Psoas muscle (tissue), 8 donors: Measurements from ENCODE around the gene TMA7B. TPM values are rescaled to one million over a fixed set of nuclear protein-coding genes. Genes with fewer than 3 reads are reported as not detected.

Source experiments
- ATAC-seq, 4 donors: fragments of 200-7000 bp; cut with Tn5 transposase; one replicate each; pipeline ENCODE4 v1.9.1; 2020; ENCODE audit warnings: moderate library complexity in 3 of 4, mild to moderate bottlenecking in 2 of 4
- DNase-seq, 2 donors: peaks; one replicate each; pipeline ENCODE4 v3.0.0-alpha.2; 2020
- H3K27ac ChIP-seq: fragments of 200-600 bp; one replicate; pipeline ENCODE4 v1.8.0; 2022
- H3K27me3 ChIP-seq, 3 donors: fragments of 200-600 bp in 1 of 3; one replicate each; pipeline versions ENCODE4 v1.6.1 to v1.8.0; 2013 to 2022; ENCODE audit warnings: low read length in 2 of 3, mild to moderate bottlenecking in 2 of 3, moderate library complexity in 1 of 3; ENCODE audit not compliant: insufficient read depth in 3 of 3
- H3K36me3 ChIP-seq, 2 donors: fragments of 200-600 bp in 1 of 2; one replicate each; pipeline versions ENCODE4 v1.6.1 to v1.8.0; 2013 to 2022; ENCODE audit warnings: low read depth in 1 of 2, mild to moderate bottlenecking in 1 of 2, moderate library complexity in 1 of 2; ENCODE audit not compliant: insufficient read depth in 1 of 2
- H3K4me1 ChIP-seq: fragments of 200-600 bp; one replicate; pipeline ENCODE4 v1.8.0; 2022
- H3K4me3 ChIP-seq: fragments of 200-600 bp; one replicate; pipeline ENCODE4 v1.8.0; 2022; ENCODE audit warnings: mild to moderate bottlenecking
- H3K9me3 ChIP-seq: fragments of 200-600 bp; one replicate; pipeline ENCODE4 v1.8.0; 2022
- WGBS, 3 donors: extraction: QIAGEN DNeasy Blood & Tissue Kit; methylation state at CpG; one replicate each; pipeline versions ENCODE4 v1.1.6 to v1.1.7; 2013; 5-methylcytosine and 5-hydroxymethylcytosine counted together
- intact Hi-C, 2 donors: fragments of 100-400 bp; cut with DNase I; formaldehyde crosslinking; loops; one replicate each; pipeline versions ENCODE4 v1.11.0 to v1.14.2; 2022
- polyA plus RNA-seq, 3 donors: library from polyadenylated mRNA; stranded (reverse); fragments of 200-250 nt; gene quantifications; one replicate each; pipeline ENCODE4 v1.2.3, GENCODE V29; 2013
- total RNA-seq, 4 donors: library from RNA; stranded (reverse); fragmentation: NEBNext Ultra II Directional in 2 of 4; extraction: Animal tissue kit (Norgen Biotek cat#: 25700) in 2 of 4; gene quantifications; one replicate each; pipeline versions ENCODE4 v1.2.1 to v1.2.4, GENCODE V29; 2021 to 2023
- TF ChIP-seq, protein P1 (sequence below): fragments of 200-600 bp; IDR thresholded peaks from one replicate; pipeline ENCODE4 v1.8.0; 2022; ENCODE audit warnings: antibody characterized with exemption
- donor health status: healthy with polysubstance abuse.
- donor health status: DM: no; HTN: no; CAD: no; lungs with moderate emphysema.
- donor health status: Bipolar disorder and iron deficiency.
- donor health status: healthy.
- donor health status: DM: yes; HTN: yes; CAD: no.
- donor health status: DM: no; HTN: no; CAD: no.
- donor health status: DM: no; HTN: no; CAD: no.
- donor health status: DM: yes; HTN: yes; CAD: no.

Gene TMA7B
- total and polyA plus RNA-seq, 7 donors: not detected

DNA sequence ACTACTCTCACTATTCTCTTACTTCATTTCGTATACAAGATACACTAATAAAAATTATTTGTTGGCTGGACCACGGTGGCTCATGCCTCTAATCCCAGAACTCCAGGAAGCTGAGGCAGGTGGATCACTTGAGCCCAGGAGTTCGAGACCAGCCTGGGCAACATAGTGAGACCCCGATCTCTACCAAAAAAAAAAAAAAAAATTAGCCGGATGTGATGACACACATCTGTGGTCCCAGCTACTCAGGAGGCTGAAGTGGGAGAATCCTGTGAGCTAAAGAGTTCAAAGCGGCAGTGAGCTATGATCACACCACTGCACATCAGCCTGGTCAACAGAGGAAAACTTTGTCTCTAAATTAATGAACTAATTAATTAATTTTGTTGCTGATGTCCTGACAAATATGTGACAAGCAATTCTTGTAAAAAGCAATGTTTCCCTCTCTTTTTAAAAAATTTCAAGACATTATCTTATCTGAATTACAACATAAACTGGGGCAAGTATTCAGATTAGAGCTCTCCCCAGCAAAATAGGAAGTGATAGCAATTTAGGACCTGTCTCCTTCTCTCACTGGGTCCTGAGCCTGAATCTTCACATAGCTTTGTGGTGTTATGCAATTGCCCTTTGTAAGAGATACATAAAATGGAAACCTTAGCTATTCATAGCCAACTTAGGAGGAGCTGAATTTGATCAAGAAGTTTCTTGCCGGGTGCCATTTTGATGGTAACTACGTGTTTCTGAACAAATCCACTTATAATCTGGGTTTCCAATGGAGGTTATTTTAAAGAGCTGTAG lies 17.6 kb upstream of the TMA7B start:
- H3K4me3 ChIP-seq: no peak overlapping the region
- H3K36me3 ChIP-seq: no peaks in the 10 kb centered on the region
- H3K9me3 ChIP-seq: no peaks in the 10 kb centered on the region
- H3K27me3 ChIP-seq: peaks cover 0 to 12% (median 0%) of the 10 kb centered on the region in 3 donors
- ATAC-seq (no peak), DNase-seq (no peak)
- H3K27ac ChIP-seq: no peak overlapping the region
- 80 to 84% (median 80%) methylated on average over 8 of the region's 8 CpGs for WGBS, 3 donors
- intact Hi-C loops: no loop called here
- TF ChIP-seq, protein P1, sequence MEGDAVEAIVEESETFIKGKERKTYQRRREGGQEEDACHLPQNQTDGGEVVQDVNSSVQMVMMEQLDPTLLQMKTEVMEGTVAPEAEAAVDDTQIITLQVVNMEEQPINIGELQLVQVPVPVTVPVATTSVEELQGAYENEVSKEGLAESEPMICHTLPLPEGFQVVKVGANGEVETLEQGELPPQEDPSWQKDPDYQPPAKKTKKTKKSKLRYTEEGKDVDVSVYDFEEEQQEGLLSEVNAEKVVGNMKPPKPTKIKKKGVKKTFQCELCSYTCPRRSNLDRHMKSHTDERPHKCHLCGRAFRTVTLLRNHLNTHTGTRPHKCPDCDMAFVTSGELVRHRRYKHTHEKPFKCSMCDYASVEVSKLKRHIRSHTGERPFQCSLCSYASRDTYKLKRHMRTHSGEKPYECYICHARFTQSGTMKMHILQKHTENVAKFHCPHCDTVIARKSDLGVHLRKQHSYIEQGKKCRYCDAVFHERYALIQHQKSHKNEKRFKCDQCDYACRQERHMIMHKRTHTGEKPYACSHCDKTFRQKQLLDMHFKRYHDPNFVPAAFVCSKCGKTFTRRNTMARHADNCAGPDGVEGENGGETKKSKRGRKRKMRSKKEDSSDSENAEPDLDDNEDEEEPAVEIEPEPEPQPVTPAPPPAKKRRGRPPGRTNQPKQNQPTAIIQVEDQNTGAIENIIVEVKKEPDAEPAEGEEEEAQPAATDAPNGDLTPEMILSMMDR: no peak
- no peaks in the 10 kb centered on the region for H3K4me1 ChIP-seq

GRCh38 chr22:39943337-39943736 lies 16.9 kb upstream of the TMA7B start:
- TF ChIP-seq, protein P1: no peak
- H3K4me3 ChIP-seq: no peak overlapping the region
- no peaks in the 10 kb centered on the region for H3K4me1 ChIP-seq
- WGBS, 3 donors: 68 to 79% (median 74%) methylated on average over 5 of the region's 5 CpGs
- H3K27ac ChIP-seq: no peak overlapping the region
- ATAC-seq: no peak
- intact Hi-C loops: no loop called here
- DNase-seq: no peak
- peaks cover 0 to 6% (median 0%) of the 10 kb centered on the region in 3 donors for H3K27me3 ChIP-seq
- no peaks in the 10 kb centered on the region for H3K9me3 ChIP-seq
- no peaks in the 10 kb centered on the region for H3K36me3 ChIP-seq

GRCh38 chr22:39943953-39944872 lies 16.0 kb upstream of the TMA7B start:
- no peaks in the 10 kb centered on the region for H3K4me1 ChIP-seq
- ATAC-seq: no peak
- TF ChIP-seq, protein P1: no peak
- no peaks in the 10 kb centered on the region for H3K9me3 ChIP-seq
- no peaks in the 10 kb centered on the region for H3K27me3 ChIP-seq
- WGBS, 3 donors: 82 to 83% (median 82%) methylated on average over 11 of the region's 11 CpGs
- no peak for DNase-seq
- intact Hi-C loops: no loop called here
- no peak overlapping the region for H3K27ac ChIP-seq
- no peak overlapping the region for H3K4me3 ChIP-seq
- H3K36me3 ChIP-seq: no peaks in the 10 kb centered on the region

DNA sequence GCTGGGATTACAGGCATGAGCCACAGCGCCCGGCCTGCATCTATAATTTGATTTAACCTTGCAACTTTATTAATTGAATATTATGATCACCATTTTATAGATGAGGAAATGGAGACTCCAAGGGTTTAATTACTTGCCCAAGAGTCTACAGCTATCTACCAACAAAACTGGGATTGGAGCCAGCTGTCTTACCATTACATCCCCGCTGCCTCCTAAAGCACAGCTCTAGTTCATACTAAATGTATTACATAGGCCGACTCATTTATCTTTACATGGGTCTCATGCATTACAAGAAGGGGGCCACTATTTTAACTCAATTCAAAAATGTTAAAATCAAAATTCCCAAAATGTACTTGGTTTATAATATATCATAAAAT lies 14.1 kb upstream of the TMA7B start:
- Histone ChIP-seq H3K4me1 (no peaks in the 10 kb centered on the region), H3K9me3 (no peaks in the 10 kb centered on the region), H3K4me3 (no peak overlapping the region), H3K36me3 (no peaks in the 10 kb centered on the region), H3K27ac (no peak overlapping the region), H3K27me3 (peaks cover 0 to 2% (median 0%) of the 10 kb centered on the region in 3 donors)
- intact Hi-C loops: no loop called here
- no peak for ATAC-seq
- no peak for DNase-seq
- 88 to 96% (median 93%) methylated on average over 4 of the region's 4 CpGs for WGBS, 3 donors
- TF ChIP-seq, protein P1: no peak
